ENCODE results near the gene DDX41. TPM values are rescaled to one million over a fixed set of nuclear protein-coding genes. Genes with fewer than 3 reads are reported as not detected.
A peak's percentile ranks its signal among the peaks of the same experiment; 100 is the strongest.

The DDX41 gene
- total RNA-seq, 2 donors from 2014 or later = 53.7 to 138 TPM

- H3K4me3 ChIP-seq = peak overlapping the region; percentile 66
- ATAC-seq (ENCODE audit: insufficient number of reproducible peaks, low FRiP score, low read depth) = no peak
- H3K36me3 ChIP-seq = peaks cover 28% of the 10 kb centered on the region
- H3K27ac ChIP-seq = peak overlapping the region; percentile 37 to 56
- H3K9me3 ChIP-seq = no peaks in the 10 kb centered on the region
- no peak for DNase-seq (ENCODE audit: low spot score)
- H3K27me3 ChIP-seq (replicated peaks; ENCODE audit: insufficient read depth) = no peaks in the 10 kb centered on the region
- no peak for TF ChIP-seq CTCF (IDR thresholded peaks at IDR 0.05)
- H3K4me1 ChIP-seq (ENCODE audit: control insufficient read depth in 1 of 2, low read depth in 2 of 2) = no peaks in the 10 kb centered on the region
Measured at GRCh38 chr5:177508837-177509236, 7.9 kb downstream of the DDX41 start.

GRCh38 chr5:177508221-177508611, 8.5 kb downstream of the DDX41 start:
- ATAC-seq (ENCODE audit: insufficient number of reproducible peaks, low FRiP score, low read depth) = no peak

GRCh38 chr5:177507596-177508220, 9.1 kb downstream of the DDX41 start:
- DNase-seq (ENCODE audit: low spot score) = no peak
- Histone ChIP-seq H3K4me3 (peak overlapping the region; percentile 66), H3K27me3 (replicated peaks; ENCODE audit: insufficient read depth) (no peaks in the 10 kb centered on the region), H3K36me3 (peaks cover 20% of the 10 kb centered on the region), H3K27ac (no peak overlapping the region), H3K9me3 (no peaks in the 10 kb centered on the region), H3K4me1 (ENCODE audit: control insufficient read depth in 1 of 2, low read depth in 2 of 2) (no peaks in the 10 kb centered on the region)
- ATAC-seq (ENCODE audit: insufficient number of reproducible peaks, low FRiP score, low read depth) = no peak
- TF ChIP-seq CTCF (IDR thresholded peaks at IDR 0.05) = no peak

More at GRCh38 chr5:177508221-177508611, 8.5 kb downstream of the DDX41 start:
- Histone ChIP-seq H3K4me1 (ENCODE audit: control insufficient read depth in 1 of 2, low read depth in 2 of 2) (no peaks in the 10 kb centered on the region), H3K9me3 (no peaks in the 10 kb centered on the region), H3K4me3 (peak overlapping the region; percentile 66), H3K27me3 (replicated peaks; ENCODE audit: insufficient read depth) (no peaks in the 10 kb centered on the region), H3K27ac (no peak overlapping the region), H3K36me3 (peaks cover 25% of the 10 kb centered on the region)
- no peak for TF ChIP-seq CTCF (IDR thresholded peaks at IDR 0.05)
- no peak for DNase-seq (ENCODE audit: low spot score)

DNA sequence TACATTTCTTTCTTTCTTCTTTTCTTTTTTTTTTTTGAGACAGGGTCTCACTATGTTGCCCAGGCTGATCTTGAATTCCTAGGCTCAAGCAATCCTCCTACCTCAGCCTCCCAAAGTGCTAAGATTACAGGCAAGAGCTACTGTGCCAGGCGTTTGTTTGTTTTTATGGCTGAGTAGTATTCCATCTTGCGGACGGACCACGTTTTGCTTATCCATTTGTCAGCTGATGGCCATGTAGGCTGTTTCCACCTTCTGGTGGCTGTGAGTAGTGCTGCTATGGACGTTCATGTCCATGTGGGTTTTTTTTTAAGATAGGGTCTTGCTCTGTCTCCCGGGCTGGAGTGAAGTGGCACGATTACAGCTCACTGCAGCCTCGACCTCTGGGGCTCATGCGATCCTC, 9.6 kb downstream of the DDX41 start:
- no peak for DNase-seq (ENCODE audit: low spot score)
- H3K4me3 ChIP-seq = no peak overlapping the region
- no peaks in the 10 kb centered on the region for H3K9me3 ChIP-seq
- no peak overlapping the region for H3K27ac ChIP-seq
- H3K36me3 ChIP-seq = peaks cover 14% of the 10 kb centered on the region
- no peaks in the 10 kb centered on the region for H3K27me3 ChIP-seq (replicated peaks; ENCODE audit: insufficient read depth)
- no peak for TF ChIP-seq CTCF (IDR thresholded peaks at IDR 0.05)
- ATAC-seq (ENCODE audit: insufficient number of reproducible peaks, low FRiP score, low read depth) = no peak
- no peaks in the 10 kb centered on the region for H3K4me1 ChIP-seq (ENCODE audit: control insufficient read depth in 1 of 2, low read depth in 2 of 2)

DNA sequence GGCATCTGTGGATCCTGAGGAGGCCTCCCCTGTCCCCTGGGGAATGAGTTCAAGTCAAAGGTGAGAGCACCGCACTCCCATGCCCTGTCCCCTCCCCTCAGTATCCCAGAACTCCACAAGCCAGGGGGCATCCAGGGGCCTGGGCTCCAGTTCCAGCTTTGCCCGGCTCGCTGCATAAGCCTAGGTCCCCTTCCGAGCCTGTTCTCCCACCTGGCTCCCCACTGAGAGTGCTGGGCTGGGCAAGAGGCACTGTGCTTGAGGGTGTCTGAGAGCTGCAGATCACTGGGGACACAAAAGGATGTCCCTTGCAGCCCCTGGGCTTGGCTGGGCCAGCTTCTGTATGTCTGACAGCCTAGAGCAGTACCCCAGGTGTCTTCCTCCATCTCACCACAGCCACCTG, 11.7 kb downstream of the DDX41 start:
- no peaks in the 10 kb centered on the region for H3K27me3 ChIP-seq (replicated peaks; ENCODE audit: insufficient read depth)
- TF ChIP-seq CTCF (IDR thresholded peaks at IDR 0.05) = no peak
- ATAC-seq (ENCODE audit: insufficient number of reproducible peaks, low FRiP score, low read depth) (no peak), DNase-seq (ENCODE audit: low spot score) (no peak)
- no peaks in the 10 kb centered on the region for H3K36me3 ChIP-seq
- H3K9me3 ChIP-seq = no peaks in the 10 kb centered on the region
- H3K4me1 ChIP-seq (ENCODE audit: control insufficient read depth in 1 of 2, low read depth in 2 of 2) = no peaks in the 10 kb centered on the region
- no peak overlapping the region for H3K4me3 ChIP-seq
- H3K27ac ChIP-seq = no peak overlapping the region
